H1 (cell line): ENCODE results near the gene SEC22C. TPM values are rescaled to one million over a fixed set of nuclear protein-coding genes. Genes with fewer than 3 reads are reported as not detected.

Experiments
- CTCF ChIA-PET: fragments of 300-600 bp; sonication (Branson Sonifier 250); formaldehyde crosslinking; loops from one replicate; lab custom pipeline; 2021; ENCODE audit not compliant: partially characterized antibody; lab: Charles Lee
- POLR2A ChIA-PET: fragments of 300-600 bp; sonication (Branson Sonifier 250); formaldehyde crosslinking; loops from one replicate; lab custom pipeline; 2021; ENCODE audit warnings: inconsistent platforms; ENCODE audit not compliant: partially characterized antibody; lab: Charles Lee
- DNase-seq, 2 experiments: peaks; one replicate each; pipeline versions ENCODE4 v3.0.0 to v3.0.0-alpha.2; 2010 to 2022; ENCODE audit warnings: low spot score in 2 of 2, low read depth in 1 of 2, mixed read lengths in 1 of 2
- FAIRE-seq: peaks from 2 replicates; lab custom pipeline; 2011; peaks lifted over from hg19 to GRCh38; lab: Jason Lieb, UNC
- H2AFZ ChIP-seq: 2 replicates; pipeline ENCODE4 v1.8.1; 2012; ENCODE audit warnings: low read length, inconsistent platforms
- H2AK5ac ChIP-seq: 2 replicates; pipeline ENCODE4 v1.6.1; 2013; ENCODE audit warnings: low read depth, low read length
- H2BK120ac ChIP-seq: replicated peaks from 2 replicates; pipeline ENCODE3; 2013; ENCODE audit warnings: low read depth, low read length, inconsistent platforms
- H2BK12ac ChIP-seq: 2 replicates; pipeline ENCODE4 v1.6.1; 2013; ENCODE audit warnings: low read depth, low read length
- H2BK15ac ChIP-seq: 2 replicates; pipeline ENCODE4 v1.6.1; 2013; ENCODE audit warnings: low read length
- H2BK20ac ChIP-seq: 2 replicates; pipeline ENCODE4 v1.6.1; 2013; ENCODE audit warnings: low read length
- H2BK5ac ChIP-seq: 2 replicates; pipeline ENCODE4 v1.6.1; 2013; ENCODE audit warnings: low read depth, low read length
- H3K14ac ChIP-seq: 2 replicates; pipeline ENCODE4 v1.6.1; 2013; ENCODE audit warnings: inconsistent platforms; ENCODE audit not compliant: insufficient read length
- H3K18ac ChIP-seq: 2 replicates; pipeline ENCODE4 v1.6.1; 2013; ENCODE audit warnings: low read length; ENCODE audit errors: extremely low read depth
- H3K23ac ChIP-seq: 2 replicates; pipeline ENCODE4 v1.6.1; 2013; ENCODE audit warnings: inconsistent platforms; ENCODE audit not compliant: insufficient read length
- H3K23me2 ChIP-seq: 2 replicates; pipeline ENCODE4 v1.6.1; 2013; ENCODE audit warnings: low read depth, low read length
- H3K27ac ChIP-seq: 2 replicates; pipeline ENCODE4 v1.6.1; 2011; ENCODE audit warnings: low read depth, low read length, inconsistent platforms
- H3K27me3 ChIP-seq, 4 experiments: replicated peaks in 1 of 4; 1 replicate in 1 of 4; 2 replicates in 3 of 4; pipeline versions ENCODE4 v1.6.1 to v1.8.1; 2011 to 2013; ENCODE audit warnings: low read length in 3 of 4, mild to moderate bottlenecking in 3 of 4, inconsistent platforms in 2 of 4, mixed read lengths in 2 of 4, moderate library complexity in 1 of 4; ENCODE audit not compliant: control insufficient read depth in 3 of 4, insufficient read depth in 3 of 4; ENCODE audit errors: extremely low read depth in 1 of 4
- H3K36me3 ChIP-seq, 4 experiments: 2 replicates each; pipeline versions ENCODE4 v1.6.1 to v1.8.1; 2011 to 2013; ENCODE audit warnings: mild to moderate bottlenecking in 4 of 4, low read length in 3 of 4, moderate library complexity in 2 of 4, control low read depth in 1 of 4, inconsistent platforms in 1 of 4; ENCODE audit not compliant: insufficient read depth in 4 of 4, control insufficient read depth in 2 of 4
- H3K4ac ChIP-seq: replicated peaks from 2 replicates; pipeline ENCODE3; 2013; ENCODE audit warnings: low read length, low read depth, mixed read lengths, inconsistent platforms; ENCODE audit not compliant: insufficient read length
- H3K4me1 ChIP-seq, 4 experiments: replicated peaks in 1 of 4; 1 replicate in 1 of 4; 2 replicates in 3 of 4; pipeline versions ENCODE4 v1.6.1 to v1.8.1; 2011 to 2013; ENCODE audit warnings: low read length in 3 of 4, inconsistent platforms in 2 of 4, mixed read lengths in 1 of 4; ENCODE audit not compliant: insufficient read depth in 4 of 4, control insufficient read depth in 3 of 4
- H3K4me2 ChIP-seq, 2 experiments: 2 replicates each; pipeline versions ENCODE4 v1.6.1 to v1.8.1; 2011 to 2013; ENCODE audit warnings: low read depth in 2 of 2, low read length in 2 of 2, control low read depth in 1 of 2, inconsistent platforms in 1 of 2, mild to moderate bottlenecking in 1 of 2; ENCODE audit not compliant: insufficient read depth in 1 of 2
- H3K4me3 ChIP-seq, 4 experiments: fragments of 200-600, 300-600 bp in 1 of 4; sonication (generic), shearing (Covaris generic), sonication (Bioruptor Twin) in 1 of 4; 2 replicates each; pipeline versions ENCODE4 v1.5.1 to v1.8.1; 2011 to 2016; ENCODE audit warnings: low read length in 4 of 4, low read depth in 3 of 4, control low read depth in 2 of 4, inconsistent platforms in 2 of 4, mild to moderate bottlenecking in 2 of 4, mixed read lengths in 1 of 4, moderate library complexity in 1 of 4; ENCODE audit not compliant: insufficient read depth in 2 of 4; ENCODE audit errors: extremely low read depth in 1 of 4
- H3K56ac ChIP-seq: replicated peaks from 2 replicates; pipeline ENCODE3; 2013; ENCODE audit warnings: low read depth, mild to moderate bottlenecking, mixed read lengths, low read length, inconsistent platforms; ENCODE audit not compliant: insufficient read length
- H3K79me1 ChIP-seq: 2 replicates; pipeline ENCODE4 v1.6.1; 2013; ENCODE audit warnings: low read depth, low read length, control low read depth
- H3K79me2 ChIP-seq, 2 experiments: 2 replicates each; pipeline versions ENCODE4 v1.6.1 to v1.8.1; 2012 to 2013; ENCODE audit warnings: low read length in 2 of 2, mild to moderate bottlenecking in 2 of 2, inconsistent platforms in 1 of 2; ENCODE audit not compliant: insufficient read depth in 2 of 2, control insufficient read depth in 1 of 2
- H3K9ac ChIP-seq, 4 experiments: replicated peaks in 1 of 4; 1 replicate in 1 of 4; 2 replicates in 3 of 4; pipeline versions ENCODE4 v1.6.1 to v1.8.1; 2011 to 2013; ENCODE audit warnings: low read depth in 3 of 4, low read length in 3 of 4, control low read depth in 2 of 4, mild to moderate bottlenecking in 2 of 4, moderate library complexity in 2 of 4, inconsistent platforms in 1 of 4; ENCODE audit errors: extremely low read depth in 1 of 4
- H3K9me3 ChIP-seq, 2 experiments: 2 replicates each; pipeline versions ENCODE4 v1.6.1 to v1.8.1; 2012 to 2013; ENCODE audit warnings: mild to moderate bottlenecking in 2 of 2, moderate library complexity in 2 of 2, control low read depth in 1 of 2, inconsistent platforms in 1 of 2, low read depth in 1 of 2, low read length in 1 of 2, mixed read lengths in 1 of 2; ENCODE audit not compliant: insufficient read depth in 2 of 2
- H4K20me1 ChIP-seq, 2 experiments: replicated peaks in 1 of 2; 2 replicates each; pipeline versions ENCODE3 to v1.8.1; 2011 to 2013; ENCODE audit warnings: inconsistent platforms in 2 of 2, low read length in 2 of 2, mild to moderate bottlenecking in 1 of 2; ENCODE audit not compliant: insufficient read depth in 2 of 2, control insufficient read depth in 1 of 2
- H4K5ac ChIP-seq: 2 replicates; pipeline ENCODE4 v1.6.1; 2013; ENCODE audit warnings: low read length, low read depth, mixed read lengths, inconsistent platforms; ENCODE audit not compliant: insufficient read length
- H4K8ac ChIP-seq: 2 replicates; pipeline ENCODE4 v1.8.0; 2013; ENCODE audit warnings: mild to moderate bottlenecking, moderate library complexity, low read length, inconsistent platforms; ENCODE audit not compliant: insufficient read depth; ENCODE audit errors: extremely low read depth
- H4K91ac ChIP-seq: replicated peaks from 2 replicates; pipeline ENCODE3; 2013; ENCODE audit warnings: low read length, mixed read lengths, inconsistent platforms; ENCODE audit not compliant: insufficient read length
- CBX8 ChIP-seq: fragments of 300-800, 300-1000 bp; sonication (generic); IDR thresholded peaks from 2 replicates; pipeline ENCODE4 v1.7.1; 2016; ENCODE audit warnings: low read depth, low read length, borderline replicate concordance
- SIN3A ChIP-seq, 2 experiments: IDR thresholded peaks in 1 of 2; conservative IDR thresholded peaks in 1 of 2; 2 replicates each; pipeline ENCODE4 v1.6.1; 2011 to 2012; ENCODE audit warnings: low read length in 2 of 2, improper control_type of control experiment in 1 of 2, low read depth in 1 of 2, mild to moderate bottlenecking in 1 of 2
- WGBS, 2 experiments: shearing (Covaris generic) in 1 of 2; methylation state at CpG; one replicate each; pipeline versions ENCODE4 v1.1.6 to v1.1.7; 2013 to 2015; ENCODE audit warnings: low lambda C conversion rate in 2 of 2, mixed read lengths in 2 of 2, inconsistent platforms in 1 of 2, low coverage in 1 of 2, missing lambda C conversion rate in 1 of 2; ENCODE audit not compliant: insufficient replicate concordance in 2 of 2, insufficient coverage in 1 of 2, insufficient read length in 1 of 2; ENCODE audit errors: extremely low coverage in 1 of 2, missing lambda C conversion rate in 1 of 2; 5-methylcytosine and 5-hydroxymethylcytosine counted together
- polyA plus RNA-seq, 7 experiments: library from polyadenylated mRNA; depleted of rRNA in 3 of 7; stranded (reverse) in 5 of 7; unstranded in 2 of 7; fragments of >200 nt in 5 of 7; fragments of 200-250 nt in 2 of 7; gene quantifications; 1 replicate in 5 of 7; 2 replicates in 1 of 7; 4 replicates in 1 of 7; pipeline versions ENCODE4 v1.2.1 to v1.2.3, GENCODE V29; 2011 to 2013; ENCODE audit warnings: missing spikeins in 2 of 7, mixed read lengths in 2 of 7
- total RNA-seq: library from RNA; stranded (reverse); fragmentation: NEBNext Ultra II Directional; extraction: Animal tissue kit (Norgen Biotek cat#: 25700); gene quantifications from 2 replicates; pipeline ENCODE4 v1.2.1, GENCODE V29; 2021

Gene SEC22C
- total and polyA plus RNA-seq, 2 of the 8 experiments (the other 6 are each of a cell fraction or from before 2014, with no cell fraction given) = 23.4 to 38.3 TPM

- H3K27ac ChIP-seq = peak overlapping the region; percentile 72
- POLR2A ChIA-PET = interaction anchor here (1.3 to 4.7 kb wide), 11 partner anchors 9 to 71 kb away, joined by 3 to 73 read pairs (median 8); partner anchors contain the start of genes NKTR and SS18L2
- WGBS, 2 experiments = 0% methylated on average over 11 of the region's 11 CpGs; no CpG with 5 or more reads in 1 of the 2 experiments
Measured at GRCh38 chr3:42581400-42581708, 413 bp downstream of the SEC22C start.

More at GRCh38 chr3:42581400-42581708, 413 bp downstream of the SEC22C start:
- H2AFZ ChIP-seq = peak overlapping the region; percentile 6; the same call in 1 of the 2 replicates
- H3K79me1 ChIP-seq = no peaks in the 10 kb centered on the region; the same call in none of the 2 replicates
- H3K27me3 ChIP-seq = no peaks in the 10 kb centered on the region
- DNase-seq (no peak), FAIRE-seq (no peak)
- H4K8ac ChIP-seq = no peak overlapping the region
- no peaks in the 10 kb centered on the region for H4K20me1 ChIP-seq
- H2BK120ac ChIP-seq = peak overlapping the region; percentile 38
- no peak overlapping the region; the same call in 1 of the 2 replicates for H3K18ac ChIP-seq
- no peak overlapping the region for H2AK5ac ChIP-seq
- peaks cover 10% of the 10 kb centered on the region for H3K23me2 ChIP-seq
- no peak overlapping the region for H2BK12ac ChIP-seq
- H3K36me3 ChIP-seq = peaks cover 0 to 4% (median 0%) of the 10 kb centered on the region in 4 experiments; a peak in 2 of 8 replicates
- peak overlapping the region; percentile 74 to 83 (median 78) for H3K9ac ChIP-seq
- H3K79me2 ChIP-seq = peaks cover 0 to 55% of the 10 kb centered on the region in 2 experiments; a peak in 3 of 4 replicates
- peak overlapping the region; percentile 79 for H2BK5ac ChIP-seq
- H3K4me3 ChIP-seq = peak overlapping the region; percentile 70 to 94 (median 86)
- peak overlapping the region; percentile 60 to 80 for H3K4me2 ChIP-seq
- no peak overlapping the region for H3K14ac ChIP-seq
- no peak overlapping the region for H4K91ac ChIP-seq
- peaks cover 2 to 14% (median 5%) of the 10 kb centered on the region in 4 experiments; a peak in 6 of 7 replicates for H3K4me1 ChIP-seq
- TF ChIP-seq SIN3A (conservative IDR thresholded peaks at IDR 0.05 in 1 of 2, IDR thresholded peaks at IDR 0.05 in 1 of 2; ENCODE audit: low read depth in 1 of 2, low read length in 2 of 2) = 0 out of 4 replicates have a peak, but pooled peaks of 1 of the 2 experiments have one; percentile 9
- no peak for TF ChIP-seq CBX8
- H3K56ac ChIP-seq = no peak overlapping the region
- H2BK20ac ChIP-seq = no peak overlapping the region
- H3K23ac ChIP-seq = no peak overlapping the region
- no peak overlapping the region for H2BK15ac ChIP-seq
- no peak overlapping the region for H3K4ac ChIP-seq
- peak overlapping the region; percentile 42 for H4K5ac ChIP-seq
- no peaks in the 10 kb centered on the region for H3K9me3 ChIP-seq
- CTCF ChIA-PET = interaction anchor here (1.0 to 4.2 kb wide), 7 partner anchors 9 to 165 kb away, joined by 3 to 21 read pairs (median 7); partner anchors contain the start of gene NKTR
